ENCODE measurements around the gene UBR4. TPM values are rescaled to one million over a fixed set of nuclear protein-coding genes. Genes with fewer than 3 reads are reported as not detected.

Gene UBR4
- total RNA-seq, 1 donor: 149 TPM

GRCh38 chr1:19113697-19114092, 96.4 kb downstream of the UBR4 start:
- Histone ChIP-seq H3K4me1 (ENCODE audit: insufficient read depth, low read length) (no peaks in the 10 kb centered on the region), H3K27me3 (ENCODE audit: insufficient read depth, low read length) (no peaks in the 10 kb centered on the region), H3K79me2 (ENCODE audit: insufficient read depth, low read length) (no peaks in the 10 kb centered on the region), H3K27ac (ENCODE audit: low read depth, low read length) (no peak overlapping the region), H3K9me3 (ENCODE audit: low read depth, low read length) (no peaks in the 10 kb centered on the region), H4K20me1 (ENCODE audit: insufficient read depth, low read length) (peaks cover 7% of the 10 kb centered on the region), H2AFZ (ENCODE audit: low read length) (no peak overlapping the region), H3K4me3 (ENCODE audit: insufficient read depth, low read length) (no peak overlapping the region), H3K36me3 (ENCODE audit: insufficient read depth, low read length) (peaks cover 100% of the 10 kb centered on the region), H3K4me2 (ENCODE audit: insufficient read depth, low read length) (no peak overlapping the region)
- no peak for DNase-seq (ENCODE audit: insufficient read length, low spot score, missing footprints)
- peak; percentile 44 for TF ChIP-seq CTCF (IDR thresholded peaks at IDR 0.05; ENCODE audit: extremely low read depth, low read depth, low read length)

- no peak for DNase-seq (ENCODE audit: insufficient read length, low spot score, missing footprints)
- no peaks in the 10 kb centered on the region for H3K27me3 ChIP-seq (ENCODE audit: insufficient read depth, low read length)
- no peak overlapping the region for H3K4me3 ChIP-seq (ENCODE audit: insufficient read depth, low read length)
- H3K4me1 ChIP-seq (ENCODE audit: insufficient read depth, low read length): no peaks in the 10 kb centered on the region
- H3K4me2 ChIP-seq (ENCODE audit: insufficient read depth, low read length): no peak overlapping the region
- peaks cover 7% of the 10 kb centered on the region for H4K20me1 ChIP-seq (ENCODE audit: insufficient read depth, low read length)
- H2AFZ ChIP-seq (ENCODE audit: low read length): no peak overlapping the region
- H3K27ac ChIP-seq (ENCODE audit: low read depth, low read length): no peak overlapping the region
- peaks cover 100% of the 10 kb centered on the region for H3K36me3 ChIP-seq (ENCODE audit: insufficient read depth, low read length)
- TF ChIP-seq CTCF (IDR thresholded peaks at IDR 0.05; ENCODE audit: extremely low read depth, low read depth, low read length): no peak
- no peaks in the 10 kb centered on the region for H3K9me3 ChIP-seq (ENCODE audit: low read depth, low read length)
- no peaks in the 10 kb centered on the region for H3K79me2 ChIP-seq (ENCODE audit: insufficient read depth, low read length)
Observed at GRCh38 chr1:19112891-19113696, 97.0 kb downstream of the UBR4 start.

GRCh38 chr1:19110257-19110927, 99.7 kb downstream of the UBR4 start:
- peaks cover 99% of the 10 kb centered on the region for H3K36me3 ChIP-seq (ENCODE audit: insufficient read depth, low read length)

More at GRCh38 chr1:19110257-19110927, 99.7 kb downstream of the UBR4 start:
- no peak for TF ChIP-seq CTCF (IDR thresholded peaks at IDR 0.05; ENCODE audit: extremely low read depth, low read depth, low read length)
- no peak for DNase-seq (ENCODE audit: insufficient read length, low spot score, missing footprints)
- Histone ChIP-seq H3K4me1 (ENCODE audit: insufficient read depth, low read length) (no peaks in the 10 kb centered on the region), H2AFZ (ENCODE audit: low read length) (no peak overlapping the region), H3K4me3 (ENCODE audit: insufficient read depth, low read length) (no peak overlapping the region), H4K20me1 (ENCODE audit: insufficient read depth, low read length) (peaks cover 7% of the 10 kb centered on the region), H3K4me2 (ENCODE audit: insufficient read depth, low read length) (no peak overlapping the region), H3K9me3 (ENCODE audit: low read depth, low read length) (no peaks in the 10 kb centered on the region), H3K27ac (ENCODE audit: low read depth, low read length) (no peak overlapping the region), H3K79me2 (ENCODE audit: insufficient read depth, low read length) (no peaks in the 10 kb centered on the region), H3K27me3 (ENCODE audit: insufficient read depth, low read length) (no peaks in the 10 kb centered on the region)

All from osteoblast (primary cell).